HG02885 (cell line): ENCODE measurements around the gene NYNRIN.

Experiments
- ATAC-seq: cut with Tn5 transposase; IDR thresholded peaks from one replicate; pipeline ENCODE4 v1.9.1; 2021; ENCODE audit warnings: mild to moderate bottlenecking; ENCODE audit not compliant: unreplicated experiment, poor library complexity

Gene NYNRIN

GRCh38 chr14:24411443-24412389 is 12.9 kb downstream of the NYNRIN start:
- peak; percentile 84 for ATAC-seq

DNA sequence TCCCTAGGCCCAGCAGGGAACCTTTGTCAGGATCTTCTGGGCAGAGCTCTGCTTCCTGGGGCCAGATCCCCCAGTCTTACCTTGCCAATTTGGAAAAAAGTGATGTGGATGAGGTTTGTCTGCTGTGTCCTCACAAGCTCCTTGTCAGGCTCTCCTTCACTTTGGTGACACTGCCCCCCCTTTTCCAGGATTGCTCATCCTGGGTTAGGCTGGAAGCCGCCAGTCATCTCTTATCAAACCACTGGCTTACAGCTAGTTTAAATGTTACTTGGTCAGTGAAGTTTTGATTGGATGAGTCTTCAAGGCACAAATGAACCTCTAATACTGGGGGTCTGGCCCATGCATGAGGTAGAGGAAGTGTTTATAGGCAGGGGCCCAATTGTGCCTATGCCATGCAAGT is 15.3 kb downstream of the NYNRIN start:
- no peak for ATAC-seq

DNA sequence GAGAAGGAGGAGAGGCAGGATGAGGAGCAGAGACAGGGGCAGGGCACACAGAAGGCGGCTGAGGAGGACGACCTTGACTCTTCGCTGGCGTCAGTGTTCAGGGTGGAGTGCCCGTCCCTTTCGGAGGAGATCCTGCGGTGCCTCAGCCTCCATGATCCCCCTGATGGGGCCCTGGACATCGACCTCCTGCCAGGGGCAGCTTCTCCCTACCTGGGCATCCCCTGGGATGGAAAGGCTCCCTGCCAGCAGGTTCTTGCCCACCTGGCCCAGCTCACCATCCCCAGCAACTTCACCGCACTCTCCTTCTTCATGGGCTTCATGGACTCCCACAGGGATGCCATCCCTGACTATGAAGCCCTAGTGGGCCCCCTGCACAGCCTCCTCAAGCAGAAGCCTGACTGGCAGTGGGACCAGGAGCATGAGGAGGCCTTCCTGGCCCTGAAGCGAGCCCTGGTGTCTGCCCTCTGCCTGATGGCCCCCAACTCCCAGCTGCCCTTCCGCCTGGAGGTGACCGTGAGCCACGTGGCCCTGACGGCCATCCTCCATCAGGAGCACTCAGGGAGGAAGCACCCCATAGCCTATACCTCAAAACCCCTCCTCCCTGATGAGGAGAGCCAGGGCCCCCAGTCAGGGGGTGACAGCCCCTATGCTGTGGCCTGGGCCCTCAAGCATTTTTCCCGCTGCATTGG is 16.1 kb downstream of the NYNRIN start:
- no peak for ATAC-seq

DNA sequence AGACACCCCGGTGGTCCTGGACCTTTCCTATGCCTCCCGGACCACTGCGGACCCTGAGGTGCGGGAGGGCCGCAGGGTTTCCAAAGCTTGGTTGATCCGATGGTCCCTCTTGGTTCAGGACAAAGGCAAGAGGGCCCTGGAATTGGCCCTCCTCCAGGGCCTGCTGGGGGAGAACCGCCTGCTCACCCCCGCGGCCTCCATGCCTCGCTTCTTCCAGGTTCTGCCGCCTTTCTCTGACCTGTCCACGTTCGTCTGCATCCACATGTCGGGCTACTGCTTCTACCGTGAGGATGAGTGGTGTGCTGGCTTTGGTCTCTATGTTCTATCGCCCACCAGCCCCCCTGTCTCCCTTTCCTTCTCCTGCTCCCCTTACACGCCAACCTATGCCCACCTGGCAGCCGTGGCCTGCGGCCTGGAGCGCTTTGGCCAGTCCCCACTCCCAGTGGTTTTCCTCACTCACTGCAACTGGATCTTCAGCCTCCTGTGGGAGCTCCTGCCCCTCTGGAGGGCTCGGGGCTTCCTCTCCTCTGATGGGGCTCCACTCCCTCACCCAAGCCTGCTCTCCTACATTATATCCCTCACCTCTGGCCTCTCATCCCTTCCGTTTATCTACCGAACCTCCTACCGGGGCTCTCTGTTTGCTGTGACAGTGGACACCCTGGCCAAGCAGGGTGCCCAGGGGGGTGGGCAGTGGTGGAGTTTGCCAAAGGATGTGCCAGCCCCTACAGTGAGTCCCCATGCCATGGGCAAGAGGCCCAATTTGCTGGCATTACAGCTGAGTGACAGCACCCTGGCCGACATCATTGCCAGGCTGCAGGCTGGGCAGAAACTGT is 16.8 kb downstream of the NYNRIN start:
- ATAC-seq, result no peak

DNA sequence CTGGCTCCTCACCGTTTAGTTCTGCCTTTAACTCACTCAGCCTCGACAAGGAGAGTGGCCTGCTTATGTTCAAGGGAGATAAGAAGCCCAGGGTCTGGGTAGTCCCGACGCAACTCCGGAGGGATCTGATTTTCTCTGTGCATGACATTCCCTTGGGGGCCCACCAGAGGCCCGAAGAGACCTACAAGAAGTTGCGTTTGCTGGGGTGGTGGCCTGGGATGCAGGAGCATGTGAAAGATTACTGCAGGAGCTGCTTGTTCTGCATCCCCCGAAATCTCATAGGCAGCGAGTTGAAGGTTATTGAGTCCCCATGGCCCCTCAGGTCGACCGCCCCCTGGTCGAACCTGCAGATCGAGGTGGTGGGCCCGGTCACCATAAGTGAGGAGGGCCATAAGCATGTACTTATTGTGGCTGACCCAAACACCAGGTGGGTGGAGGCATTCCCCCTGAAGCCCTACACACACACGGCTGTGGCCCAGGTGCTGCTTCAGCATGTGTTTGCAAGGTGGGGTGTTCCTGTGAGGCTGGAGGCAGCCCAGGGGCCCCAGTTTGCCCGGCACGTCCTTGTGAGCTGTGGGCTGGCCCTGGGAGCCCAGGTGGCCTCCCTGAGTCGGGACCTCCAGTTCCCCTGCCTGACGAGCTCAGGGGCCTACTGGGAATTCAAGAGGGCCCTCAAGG is 17.6 kb downstream of the NYNRIN start:
- ATAC-seq, result no peak

GRCh38 chr14:24416932-24417619 is 18.3 kb downstream of the NYNRIN start:
- ATAC-seq, result no peak

GRCh38 chr14:24417832-24418491 is 19.2 kb downstream of the NYNRIN start:
- no peak for ATAC-seq

DNA sequence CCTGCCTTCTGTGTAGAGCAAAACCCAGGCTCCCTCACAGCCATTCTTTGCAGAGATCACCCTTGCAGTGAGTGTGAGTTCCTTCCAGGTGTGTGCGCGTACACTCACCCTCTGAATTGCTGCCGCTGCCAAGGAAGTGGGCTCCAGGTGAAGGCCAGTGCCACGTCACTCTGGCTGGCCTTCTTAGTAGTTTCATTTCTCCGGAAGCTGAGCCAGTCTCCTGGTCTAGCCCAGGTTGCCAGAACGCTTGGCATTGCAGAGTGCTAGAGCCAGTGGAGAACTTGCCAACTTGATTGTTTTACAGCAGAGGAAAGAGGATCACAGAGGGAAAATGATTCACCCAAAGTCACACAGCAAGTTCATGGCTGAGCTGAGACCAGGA is 19.7 kb downstream of the NYNRIN start:
- no peak for ATAC-seq

- no peak for ATAC-seq
Measured at GRCh38 chr14:24422261-24422660, 23.5 kb downstream of the NYNRIN start.

DNA sequence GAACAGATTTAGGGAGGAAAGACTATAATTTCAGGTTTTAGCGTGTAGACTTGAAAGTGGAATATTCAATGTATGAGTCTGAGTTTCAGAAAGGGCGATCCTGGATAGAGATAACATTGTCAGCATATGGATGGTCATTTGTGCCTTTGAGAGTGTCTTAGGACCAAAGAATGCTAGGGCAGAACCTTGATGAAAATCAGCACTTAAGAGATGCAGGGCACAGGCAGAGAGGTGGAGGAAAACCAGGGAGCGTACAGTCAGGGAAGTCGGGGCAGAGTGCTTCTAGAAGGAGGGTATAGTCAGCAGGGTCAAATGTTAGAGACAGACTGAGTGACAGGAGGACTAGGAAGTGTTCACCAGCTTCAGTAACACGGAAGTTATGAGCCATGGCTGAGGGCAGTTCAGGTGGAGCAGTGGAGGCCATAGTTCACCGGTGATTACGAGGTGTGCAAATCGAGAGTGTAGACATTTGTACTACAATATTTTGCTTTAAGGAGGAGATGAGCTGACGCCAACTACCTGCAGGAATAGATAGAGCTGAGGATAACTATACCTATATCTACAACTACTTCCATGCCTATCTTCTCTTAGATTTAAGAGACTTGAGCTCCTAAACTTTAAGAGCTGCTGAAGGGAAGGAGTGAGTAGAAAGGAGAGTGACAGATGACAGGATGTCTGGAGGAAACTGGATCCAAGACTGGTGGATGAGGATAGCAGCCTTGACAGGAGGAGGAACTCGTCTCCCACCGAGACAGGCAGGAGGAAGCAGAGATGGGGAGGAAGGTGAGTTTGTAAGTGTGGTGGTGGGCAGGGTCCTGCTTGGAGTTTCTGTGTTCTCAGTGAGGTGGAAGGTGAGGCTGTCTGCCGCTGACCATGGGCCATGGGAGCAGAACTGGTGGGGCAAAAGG is 24.1 kb downstream of the NYNRIN start:
- no peak for ATAC-seq

GRCh38 chr14:24425704-24426103 is 26.9 kb downstream of the NYNRIN start:
- no peak for ATAC-seq

- no peak for ATAC-seq
Measured at GRCh38 chr14:24426150-24426911, 27.5 kb downstream of the NYNRIN start.

- no peak for ATAC-seq
Measured at GRCh38 chr14:24426912-24427536, 28.2 kb downstream of the NYNRIN start.

GRCh38 chr14:24427537-24428508 is 29.0 kb downstream of the NYNRIN start:
- no peak for ATAC-seq

- no peak for ATAC-seq
Measured at GRCh38 chr14:24428628-24429394, 30.0 kb downstream of the NYNRIN start.
